Stimulated activated CD8-positive, alpha-beta memory T cell treated with anti-CD3 and anti-CD28 coated beads, Interleukin-12 subunit alpha, Interleukin-12 subunit beta, amount 100 ng/mL, for 4 hours (primary cell): ENCODE data around the gene AFTPH.

Source experiments
- DNase-seq: peaks from one replicate; pipeline ENCODE4 v3.0.0-alpha.2; 2020; ENCODE audit warnings: low read depth

AFTPH gene

DNA sequence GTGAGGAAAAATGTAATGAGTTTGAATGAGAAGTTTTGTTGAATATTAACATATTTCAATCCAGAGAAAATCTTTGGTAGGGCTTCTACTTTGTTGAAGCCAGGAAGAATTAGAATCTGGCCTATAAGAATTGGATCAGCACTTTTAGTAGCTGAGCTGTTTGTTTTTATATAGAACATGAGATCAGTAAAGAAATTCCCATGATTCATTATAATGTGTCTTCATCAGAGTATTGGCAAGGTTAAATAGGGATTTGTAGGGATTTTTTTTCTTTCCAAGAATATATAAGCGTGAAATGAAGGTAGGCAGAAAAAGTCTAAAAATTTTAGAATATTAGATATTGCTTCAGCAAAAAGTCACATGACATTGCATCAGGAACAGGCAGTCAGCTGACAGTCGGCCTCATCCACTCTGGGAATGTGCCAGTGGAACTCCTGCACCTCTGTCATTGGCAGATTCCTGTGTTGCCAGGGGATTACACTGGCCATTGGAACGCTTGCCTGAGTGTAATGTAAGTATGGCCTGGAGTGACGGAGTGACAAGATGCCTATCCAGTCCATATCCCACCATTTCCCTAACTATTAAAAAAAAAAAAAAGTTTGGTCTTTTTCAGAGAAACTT, 69.0 kb downstream of the AFTPH start:
- no peak for DNase-seq

- DNase-seq = no peak
Measured at GRCh38 chr2:64594226-64594989, 70.3 kb downstream of the AFTPH start.

DNA sequence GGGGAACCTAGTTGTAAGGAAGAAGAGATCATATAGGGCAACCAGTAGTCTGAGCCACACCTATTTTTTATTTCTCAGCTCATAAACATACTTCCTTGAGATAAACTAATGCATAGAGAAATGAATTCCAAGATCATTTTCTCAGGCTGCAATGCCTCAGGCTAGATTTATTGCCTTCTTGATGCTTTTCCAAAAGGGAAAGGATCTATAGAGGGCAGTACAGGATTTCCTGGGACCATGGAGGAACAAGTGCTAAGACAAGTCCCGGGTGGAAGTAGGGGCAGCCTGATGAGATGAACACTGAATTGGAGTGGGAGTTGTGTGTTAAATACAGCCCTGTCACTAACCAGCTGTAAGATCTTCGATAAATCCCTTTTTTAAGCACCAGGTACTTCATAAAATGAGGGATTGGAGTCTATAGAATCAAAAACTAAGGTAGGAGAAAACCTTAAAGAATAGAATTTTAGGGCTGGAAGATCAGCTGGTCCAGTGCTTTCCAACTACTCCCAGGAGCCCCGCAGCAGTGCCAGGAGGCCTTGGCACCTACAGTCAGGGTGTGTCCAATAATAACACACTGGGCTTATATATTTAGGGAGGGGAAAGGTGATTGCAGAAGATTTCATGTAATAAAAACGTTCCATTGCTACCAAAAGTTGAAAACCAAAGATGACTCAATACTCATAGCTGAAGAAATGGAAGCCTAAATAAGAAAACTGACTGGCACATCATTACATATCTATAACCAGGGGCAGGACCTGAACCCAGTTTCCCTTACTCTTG, 71.5 kb downstream of the AFTPH start:
- no peak for DNase-seq

DNA sequence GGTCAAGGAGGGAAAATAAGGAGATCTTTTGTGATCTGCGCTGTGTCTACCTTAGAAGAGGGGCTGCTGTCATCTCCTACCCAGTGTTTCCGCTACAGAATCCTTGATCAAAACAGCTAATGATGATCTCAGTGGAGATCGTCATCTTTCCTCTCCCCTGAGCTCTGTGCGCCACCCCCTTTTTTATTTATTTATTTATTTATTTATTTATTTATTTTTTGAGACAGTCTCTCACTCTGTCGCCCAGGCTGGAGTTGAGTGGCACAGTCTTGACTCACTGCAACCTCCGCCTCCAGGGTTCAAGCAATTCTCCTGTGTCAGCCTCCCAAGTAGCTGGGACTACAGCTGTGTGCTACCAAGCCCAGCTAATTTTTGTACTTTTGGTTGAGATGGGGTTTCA, 74.1 kb downstream of the AFTPH start:
- DNase-seq = no peak

DNA sequence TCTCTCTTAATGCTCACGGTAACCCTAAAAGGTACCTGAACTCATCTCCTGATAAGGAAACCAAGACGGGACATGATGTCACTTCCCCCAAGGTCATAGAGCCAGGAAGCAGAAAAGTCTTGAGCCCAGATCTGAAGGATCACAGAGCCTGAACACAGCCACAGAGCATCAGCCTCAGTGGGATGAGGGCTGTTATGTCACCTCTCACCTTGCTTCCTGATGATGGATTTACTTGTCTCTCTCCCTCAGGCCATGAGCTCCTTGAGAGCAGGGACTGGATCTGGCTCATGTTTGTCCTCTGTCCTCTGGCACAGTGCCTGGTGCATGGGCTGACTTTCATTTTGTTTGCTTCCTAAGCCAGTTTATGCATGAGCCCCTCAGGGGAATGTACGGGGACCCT, 75.3 kb downstream of the AFTPH start:
- no peak for DNase-seq

GRCh38 chr2:64601034-64601754, 77.1 kb downstream of the AFTPH start:
- DNase-seq = no peak

- no peak for DNase-seq
Measured at GRCh38 chr2:64601785-64602391, 77.8 kb downstream of the AFTPH start.

DNA sequence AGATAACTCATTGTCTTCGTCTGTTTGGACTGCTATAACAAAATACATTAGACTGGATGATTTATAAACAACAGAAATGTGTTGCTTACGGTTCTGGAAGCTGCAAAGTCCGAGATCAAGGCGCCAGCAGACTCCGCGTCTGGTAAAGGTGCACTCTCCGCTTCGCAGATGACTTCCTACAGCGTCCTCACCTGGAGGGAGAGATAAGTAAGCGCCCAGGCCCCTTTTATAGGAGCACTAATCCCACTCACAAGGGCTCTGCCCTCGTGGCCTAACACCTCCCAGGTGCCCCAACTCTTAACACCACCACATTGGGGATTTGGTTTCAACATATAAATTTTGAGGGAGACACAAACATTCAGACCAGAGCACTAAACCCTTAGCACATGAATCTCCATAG, 78.3 kb downstream of the AFTPH start:
- no peak for DNase-seq

DNA sequence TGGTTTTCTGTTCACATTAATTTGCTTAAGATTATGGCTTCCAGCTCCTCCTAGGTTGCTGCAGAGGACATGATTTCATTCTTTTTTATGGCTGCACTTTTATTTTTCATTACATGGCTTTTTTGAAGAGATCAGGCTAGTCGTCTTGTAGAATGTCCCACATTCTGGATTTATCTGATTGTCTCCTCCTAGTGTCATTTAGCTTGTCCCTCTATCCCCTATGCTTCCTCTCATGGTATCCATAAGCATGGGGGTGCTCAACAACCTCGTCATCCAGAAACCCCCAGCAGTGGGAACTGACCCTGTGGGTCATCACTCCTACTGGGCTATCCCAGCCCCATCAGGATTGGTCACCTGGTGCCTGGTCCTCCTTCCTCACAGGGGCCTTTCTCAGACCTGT, 80.0 kb downstream of the AFTPH start:
- no peak for DNase-seq

GRCh38 chr2:64605026-64605471, 80.9 kb downstream of the AFTPH start:
- no peak for DNase-seq

GRCh38 chr2:64605991-64606478, 81.9 kb downstream of the AFTPH start:
- DNase-seq = no peak

- peak; percentile 73 for DNase-seq
Measured at GRCh38 chr2:64606479-64607363, 82.6 kb downstream of the AFTPH start.

GRCh38 chr2:64607381-64608304, 83.5 kb downstream of the AFTPH start:
- no peak for DNase-seq

GRCh38 chr2:64608867-64609226, 84.7 kb downstream of the AFTPH start:
- DNase-seq = no peak

DNA sequence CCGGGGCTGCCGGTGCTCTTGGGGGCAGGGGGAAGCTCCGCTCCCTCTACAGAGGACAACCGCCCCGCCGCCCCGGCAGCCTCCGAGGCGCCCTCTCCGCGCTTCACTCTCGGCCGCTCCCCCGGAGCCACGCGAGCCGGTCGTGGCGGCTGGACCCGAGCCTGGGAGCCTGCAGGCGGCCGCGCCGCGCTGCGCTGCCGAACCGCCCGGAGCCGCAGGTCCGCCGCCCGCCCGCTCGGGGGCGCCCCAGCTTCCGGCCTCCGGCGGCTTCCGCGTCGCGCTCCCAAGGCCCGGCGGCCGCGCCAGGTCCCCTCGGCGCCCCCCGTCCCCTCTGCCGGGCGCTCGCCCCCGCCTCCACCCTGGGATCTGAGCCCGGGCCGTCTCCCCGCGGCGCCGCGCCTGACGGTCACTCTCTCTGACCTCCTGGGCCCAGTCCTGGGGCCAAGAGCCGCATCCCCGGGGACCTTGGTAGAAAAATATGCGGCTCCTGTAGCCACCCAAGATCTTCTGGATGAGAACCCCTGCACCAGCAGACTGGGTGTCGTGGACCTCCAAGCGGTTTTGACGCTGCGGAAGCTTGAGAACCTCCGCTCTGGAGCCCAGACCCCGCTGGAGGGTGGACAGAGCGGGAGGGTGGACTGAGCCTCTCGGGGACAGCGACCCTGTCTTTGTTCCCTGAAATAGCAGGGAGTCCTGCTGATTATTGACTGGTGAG, 85.3 kb downstream of the AFTPH start:
- peak; percentile 57 for DNase-seq

GRCh38 chr2:64609942-64610281, 85.8 kb downstream of the AFTPH start:
- DNase-seq = no peak

GRCh38 chr2:64610316-64610855, 86.3 kb downstream of the AFTPH start:
- DNase-seq = no peak

- DNase-seq = no peak
Measured at GRCh38 chr2:64612575-64613195, 88.6 kb downstream of the AFTPH start.
